ENCODE data around the gene SAMD4B. TPM values are rescaled to one million over a fixed set of nuclear protein-coding genes. Genes with fewer than 3 reads are reported as not detected.
A peak's percentile ranks its signal among the peaks of the same experiment; 100 is the strongest.

SAMD4B gene
- total RNA-seq, 2 experiments from 2014 or later = 65.0 to 66.9 TPM

DNA sequence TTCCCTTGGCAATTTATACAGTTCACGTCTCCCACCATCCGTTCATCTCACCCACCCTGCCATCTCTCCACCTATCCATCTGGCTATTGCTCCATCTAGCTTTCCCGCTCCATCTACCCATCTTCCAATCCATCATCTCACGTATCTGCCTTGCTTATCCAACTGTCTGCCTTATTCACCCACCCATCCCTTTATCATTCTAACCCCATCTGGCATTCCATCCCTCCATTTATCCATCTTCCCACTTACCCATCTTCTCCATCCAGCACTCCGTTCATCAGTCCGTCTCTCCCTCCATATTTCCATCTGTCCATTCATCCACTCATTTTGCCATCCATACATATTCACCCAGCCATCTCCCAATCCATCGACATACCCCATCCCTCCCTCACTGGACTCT is 83.5 kb downstream of the SAMD4B start:
- ChIA-PET POLR2A (interaction anchor here (3.1 kb wide), 1 partner anchor 10 kb away, joined by 27 read pairs; the partner anchor contains the start of gene RPS16), CTCF (interaction anchor here (2.2 kb wide), 1 partner anchor 14 kb away, joined by 8 read pairs; the partner anchor contains the start of gene PLEKHG2)
- Mint-ChIP-seq H3K9me3 (no peaks in the 10 kb centered on the region), H3K27ac (peak overlapping the region; percentile 10), H3K36me3 (ENCODE audit: low read depth) (peaks cover 30% of the 10 kb centered on the region), H3K4me3 (no peak overlapping the region), H3K27me3 (no peaks in the 10 kb centered on the region), H3K4me1 (ENCODE audit: low read depth) (peaks cover 4% of the 10 kb centered on the region)
- no peak for ATAC-seq (ENCODE audit: poor library complexity)
- DNase-seq = no peak
- peaks cover 10% of the 10 kb centered on the region for H3K4me1 ChIP-seq (ENCODE audit: insufficient read depth, low read length)
- intact Hi-C loops (cut with DNase I, micrococcal nuclease) = no loop called here
- no peaks in the 10 kb centered on the region for H3K9me3 ChIP-seq (ENCODE audit: control insufficient read depth in 1 of 2, insufficient read depth in 1 of 2, low read length in 2 of 2)
- H3K4me3 ChIP-seq (ENCODE audit: low read length) = no peak overlapping the region
- TF ChIP-seq, protein P1, sequence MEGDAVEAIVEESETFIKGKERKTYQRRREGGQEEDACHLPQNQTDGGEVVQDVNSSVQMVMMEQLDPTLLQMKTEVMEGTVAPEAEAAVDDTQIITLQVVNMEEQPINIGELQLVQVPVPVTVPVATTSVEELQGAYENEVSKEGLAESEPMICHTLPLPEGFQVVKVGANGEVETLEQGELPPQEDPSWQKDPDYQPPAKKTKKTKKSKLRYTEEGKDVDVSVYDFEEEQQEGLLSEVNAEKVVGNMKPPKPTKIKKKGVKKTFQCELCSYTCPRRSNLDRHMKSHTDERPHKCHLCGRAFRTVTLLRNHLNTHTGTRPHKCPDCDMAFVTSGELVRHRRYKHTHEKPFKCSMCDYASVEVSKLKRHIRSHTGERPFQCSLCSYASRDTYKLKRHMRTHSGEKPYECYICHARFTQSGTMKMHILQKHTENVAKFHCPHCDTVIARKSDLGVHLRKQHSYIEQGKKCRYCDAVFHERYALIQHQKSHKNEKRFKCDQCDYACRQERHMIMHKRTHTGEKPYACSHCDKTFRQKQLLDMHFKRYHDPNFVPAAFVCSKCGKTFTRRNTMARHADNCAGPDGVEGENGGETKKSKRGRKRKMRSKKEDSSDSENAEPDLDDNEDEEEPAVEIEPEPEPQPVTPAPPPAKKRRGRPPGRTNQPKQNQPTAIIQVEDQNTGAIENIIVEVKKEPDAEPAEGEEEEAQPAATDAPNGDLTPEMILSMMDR (IDR thresholded peaks at IDR 0.05) = no peak
- H3K36me3 ChIP-seq (ENCODE audit: insufficient read depth, low read length) = peaks cover 20% of the 10 kb centered on the region
- H3K27me3 ChIP-seq (ENCODE audit: control insufficient read depth in 1 of 2, insufficient read depth in 2 of 2, low read length in 2 of 2) = no peaks in the 10 kb centered on the region
- no peak overlapping the region for H3K27ac ChIP-seq (ENCODE audit: low read depth in 1 of 2, low read length in 2 of 2)

DNA sequence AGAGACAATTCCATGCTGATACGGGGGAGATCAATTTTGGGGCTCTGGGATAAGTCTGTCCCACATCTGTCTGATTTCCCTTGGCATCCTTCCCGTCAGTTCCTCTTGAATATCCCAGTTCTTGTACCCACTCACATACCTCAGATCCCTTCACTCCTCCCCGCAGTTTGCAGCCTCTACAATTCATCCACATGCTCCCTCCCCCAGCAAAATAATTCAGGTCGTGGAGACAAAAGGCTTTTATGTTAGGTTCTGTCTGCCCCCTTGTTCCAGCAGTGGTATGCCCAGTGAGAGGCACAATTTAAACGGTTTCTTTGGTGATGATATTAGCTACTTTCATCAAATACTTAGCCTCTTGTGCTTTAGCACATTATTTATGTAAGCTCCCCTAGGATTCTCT is 83.9 kb downstream of the SAMD4B start:
- no peak for DNase-seq
- intact Hi-C loops (cut with DNase I, micrococcal nuclease) = no loop called here
- Histone ChIP-seq H3K36me3 (ENCODE audit: insufficient read depth, low read length) (peaks cover 20% of the 10 kb centered on the region), H3K4me3 (ENCODE audit: low read length) (no peak overlapping the region), H3K4me1 (ENCODE audit: insufficient read depth, low read length) (peaks cover 14% of the 10 kb centered on the region), H3K9me3 (ENCODE audit: control insufficient read depth in 1 of 2, insufficient read depth in 1 of 2, low read length in 2 of 2) (no peaks in the 10 kb centered on the region), H3K27me3 (ENCODE audit: control insufficient read depth in 1 of 2, insufficient read depth in 2 of 2, low read length in 2 of 2) (no peaks in the 10 kb centered on the region), H3K27ac (ENCODE audit: low read depth in 1 of 2, low read length in 2 of 2) (no peak overlapping the region)
- no peaks in the 10 kb centered on the region for H3K9me3 Mint-ChIP-seq
- no peaks in the 10 kb centered on the region for H3K27me3 Mint-ChIP-seq
- H3K36me3 Mint-ChIP-seq (ENCODE audit: low read depth) = peaks cover 35% of the 10 kb centered on the region
- TF ChIP-seq, protein P1 (IDR thresholded peaks at IDR 0.05) = no peak
- ChIA-PET CTCF (interaction anchor here (1.5 to 2.2 kb wide), 2 partner anchors 14 to 28 kb away, joined by 6 to 8 read pairs; partner anchors contain the start of gene PLEKHG2), POLR2A (interaction anchor here (3.1 kb wide), 1 partner anchor 9 kb away, joined by 27 read pairs; the partner anchor contains the start of gene RPS16)
- peaks cover 9% of the 10 kb centered on the region for H3K4me1 Mint-ChIP-seq (ENCODE audit: low read depth)
- peak overlapping the region; percentile 10 for H3K27ac Mint-ChIP-seq
- H3K4me3 Mint-ChIP-seq = no peak overlapping the region
- ATAC-seq (ENCODE audit: poor library complexity) = no peak

DNA sequence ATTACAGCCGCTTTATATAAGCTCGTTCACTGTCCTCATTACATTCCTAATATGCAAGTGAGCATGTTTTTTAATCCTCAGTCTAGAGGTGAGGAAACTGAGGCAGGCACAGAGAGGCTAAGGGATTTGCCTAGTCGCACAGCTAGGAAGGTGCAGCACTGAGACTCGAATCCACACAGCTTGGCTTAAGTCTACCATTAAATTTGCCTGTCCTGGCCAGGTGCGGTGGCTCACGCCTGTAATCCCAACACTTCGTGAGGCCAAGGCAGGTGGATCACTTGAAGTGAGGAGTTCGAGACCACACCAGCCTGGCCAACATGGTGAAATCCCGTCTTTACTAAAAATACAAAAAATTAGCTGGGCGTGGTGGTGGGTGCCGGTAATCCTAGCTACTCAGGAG is 85.5 kb downstream of the SAMD4B start:
- Mint-ChIP-seq H3K9me3 (no peaks in the 10 kb centered on the region), H3K27me3 (no peaks in the 10 kb centered on the region), H3K4me1 (ENCODE audit: low read depth) (peaks cover 11% of the 10 kb centered on the region), H3K4me3 (no peak overlapping the region), H3K36me3 (ENCODE audit: low read depth) (peaks cover 43% of the 10 kb centered on the region), H3K27ac (no peak overlapping the region)
- intact Hi-C loops (cut with DNase I, micrococcal nuclease) = no loop called here
- ChIA-PET POLR2A (interaction anchor here (1.0 to 3.1 kb wide), 4 partner anchors 8 to 26 kb away, joined by 3 to 27 read pairs (median 4); partner anchors contain the start of genes PLEKHG2, RPS16 and SUPT5H), CTCF (interaction anchor here (1.5 to 2.2 kb wide), 2 partner anchors 16 to 30 kb away, joined by 6 to 8 read pairs; partner anchors contain the start of gene PLEKHG2)
- no peak for ATAC-seq (ENCODE audit: poor library complexity)
- H3K4me1 ChIP-seq (ENCODE audit: insufficient read depth, low read length) = peaks cover 26% of the 10 kb centered on the region
- H3K4me3 ChIP-seq (ENCODE audit: low read length) = no peak overlapping the region
- no peaks in the 10 kb centered on the region for H3K9me3 ChIP-seq (ENCODE audit: control insufficient read depth in 1 of 2, insufficient read depth in 1 of 2, low read length in 2 of 2)
- TF ChIP-seq, protein P1 (IDR thresholded peaks at IDR 0.05) = no peak
- no peak overlapping the region for H3K27ac ChIP-seq (ENCODE audit: low read depth in 1 of 2, low read length in 2 of 2)
- H3K27me3 ChIP-seq (ENCODE audit: control insufficient read depth in 1 of 2, insufficient read depth in 2 of 2, low read length in 2 of 2) = no peaks in the 10 kb centered on the region
- peaks cover 25% of the 10 kb centered on the region for H3K36me3 ChIP-seq (ENCODE audit: insufficient read depth, low read length)
- DNase-seq = no peak
